IMR-90 (cell line): ENCODE results near the gene CDH2. TPM values are rescaled to one million over a fixed set of nuclear protein-coding genes. Genes with fewer than 3 reads are reported as not detected.

Experiments used
- ATAC-seq: fragments of 200-7000 bp; cut with Tn5 transposase; 2 replicates; pipeline ENCODE4 v1.9.1; 2020; ENCODE audit warnings: low read depth, mild to moderate bottlenecking, moderate library complexity
- BruUV-seq: library from RNA; stranded (reverse); fragments of 400-500 nt; replicated peaks from 2 replicates; lab custom pipeline; 2021; lab: Mats Ljungman, UMichigan
- CTCF ChIA-PET: fragments of 300-600 bp; formaldehyde crosslinking; extraction: SDS; loops from one replicate; lab custom pipeline; 2021; ENCODE audit warnings: antibody characterized with exemption; lab: Yijun Ruan, JAX
- POLR2A ChIA-PET: fragments of 300-600 bp; sonication (Branson Sonifier 250); formaldehyde crosslinking; loops from one replicate; lab custom pipeline; 2022; ENCODE audit warnings: antibody characterized with exemption; ENCODE audit not compliant: unreplicated experiment; lab: Charles Lee
- DNase-seq: peaks from one replicate; pipeline ENCODE4 v3.0.0; 2013
- H2AFZ ChIP-seq: replicated peaks from 2 replicates; pipeline ENCODE3; 2013; ENCODE audit warnings: low read length, mild to moderate bottlenecking; ENCODE audit not compliant: poor library complexity
- H2AK5ac ChIP-seq: 2 replicates; pipeline ENCODE4 v1.6.1; 2013; ENCODE audit warnings: low read depth, low read length, inconsistent platforms
- H2AK9ac ChIP-seq: replicated peaks from 2 replicates; pipeline ENCODE3; 2013; ENCODE audit warnings: mild to moderate bottlenecking, low read depth, low read length, moderate library complexity; ENCODE audit not compliant: poor library complexity
- H2BK120ac ChIP-seq: 2 replicates; pipeline ENCODE4 v1.6.1; 2013; ENCODE audit warnings: low read depth, low read length, inconsistent platforms
- H2BK15ac ChIP-seq: 3 replicates; pipeline ENCODE4 v1.6.1; 2013; ENCODE audit warnings: low read depth, low read length, inconsistent platforms
- H2BK20ac ChIP-seq: 2 replicates; pipeline ENCODE4 v1.6.1; 2013; ENCODE audit warnings: low read depth, mild to moderate bottlenecking, inconsistent platforms, low read length, moderate library complexity
- H2BK5ac ChIP-seq: 2 replicates; pipeline ENCODE4 v1.6.1; 2013; ENCODE audit warnings: mild to moderate bottlenecking, low read depth, low read length, inconsistent platforms; ENCODE audit not compliant: poor library complexity, severe bottlenecking
- H3K14ac ChIP-seq: replicated peaks from 2 replicates; pipeline ENCODE4 v1.6.1; 2013; ENCODE audit warnings: low read depth, low read length, inconsistent platforms
- H3K18ac ChIP-seq: 2 replicates; pipeline ENCODE4 v1.6.1; 2013; ENCODE audit warnings: low read depth, low read length, control low read depth
- H3K23ac ChIP-seq: 2 replicates; pipeline ENCODE4 v1.6.1; 2013; ENCODE audit warnings: low read depth, low read length, inconsistent platforms
- H3K27ac ChIP-seq: 2 replicates; pipeline ENCODE4 v1.5.1; 2013; ENCODE audit warnings: mild to moderate bottlenecking, control low read depth, low read length; ENCODE audit not compliant: insufficient read depth
- H3K27me3 ChIP-seq: 2 replicates; pipeline ENCODE4 v1.6.1; 2013; ENCODE audit warnings: low read length; ENCODE audit not compliant: control insufficient read depth, insufficient read depth
- H3K36me3 ChIP-seq: 2 replicates; pipeline ENCODE4 v1.6.1; 2013; ENCODE audit warnings: low read length, mixed read lengths; ENCODE audit not compliant: control insufficient read depth, insufficient read depth
- H3K4ac ChIP-seq: 2 replicates; pipeline ENCODE4 v1.6.1; 2013; ENCODE audit warnings: low read depth, low read length, inconsistent platforms
- H3K4me1 ChIP-seq: 2 replicates; pipeline ENCODE4 v1.6.1; 2013; ENCODE audit warnings: low read length, mixed read lengths; ENCODE audit not compliant: control insufficient read depth, insufficient read depth
- H3K4me2 ChIP-seq: 2 replicates; pipeline ENCODE4 v1.6.1; 2013; ENCODE audit warnings: low read depth, mild to moderate bottlenecking, control low read depth, low read length, moderate library complexity
- H3K4me3 ChIP-seq: 2 replicates; pipeline ENCODE4 v1.5.1; 2013; ENCODE audit warnings: low read depth, mild to moderate bottlenecking, control low read depth, low read length, moderate library complexity; ENCODE audit not compliant: insufficient read depth
- H3K56ac ChIP-seq: 2 replicates; pipeline ENCODE4 v1.6.1; 2013; ENCODE audit warnings: low read length, inconsistent platforms; ENCODE audit not compliant: insufficient read depth; ENCODE audit errors: extremely low read depth
- H3K79me1 ChIP-seq, 2 experiments: 2 replicates each; pipeline ENCODE4 v1.6.1; 2013; ENCODE audit warnings: low read length in 2 of 2, inconsistent platforms in 1 of 2, low read depth in 1 of 2
- H3K9ac ChIP-seq: 2 replicates; pipeline ENCODE4 v1.6.1; 2013; ENCODE audit warnings: low read depth, low read length, control low read depth
- H3K9me1 ChIP-seq: 2 replicates; pipeline ENCODE4 v1.6.1; 2013; ENCODE audit warnings: low read length, inconsistent platforms; ENCODE audit not compliant: insufficient read depth
- H3K9me3 ChIP-seq: 2 replicates; pipeline ENCODE4 v1.6.1; 2013; ENCODE audit warnings: low read length; ENCODE audit not compliant: control insufficient read depth, insufficient read depth
- H4K20me1 ChIP-seq: 2 replicates; pipeline ENCODE4 v1.6.1; 2013; ENCODE audit warnings: low read length, inconsistent platforms; ENCODE audit not compliant: insufficient read depth
- H4K5ac ChIP-seq: 2 replicates; pipeline ENCODE4 v1.6.1; 2013; ENCODE audit warnings: mild to moderate bottlenecking, low read depth, low read length, control low read depth
- H4K8ac ChIP-seq, 2 experiments: 2 replicates each; pipeline ENCODE4 v1.6.1; 2013; ENCODE audit warnings: low read depth in 2 of 2, low read length in 2 of 2, control low read depth in 1 of 2, inconsistent platforms in 1 of 2
- H4K91ac ChIP-seq: 2 replicates; pipeline ENCODE4 v1.6.1; 2013; ENCODE audit warnings: low read depth, low read length, inconsistent platforms; ENCODE audit not compliant: insufficient read depth
- MXI1 ChIP-seq: IDR thresholded peaks from 2 replicates; pipeline ENCODE4 v1.6.1; 2012; ENCODE audit warnings: low read depth, mild to moderate bottlenecking, low read length, moderate library complexity, borderline replicate concordance
- NFE2L2 ChIP-seq: fragments of 150-350 bp; IDR thresholded peaks from 2 replicates; pipeline ENCODE4 v1.6.1; 2016; ENCODE audit warnings: low read depth, mild to moderate bottlenecking, low read length
- WGBS, 2 experiments: methylation state at CpG; one replicate each; pipeline versions ENCODE4 v1.1.5 to v1.1.7; 2013; ENCODE audit warnings: missing lambda C conversion rate in 2 of 2; ENCODE audit not compliant: insufficient read length in 1 of 2; ENCODE audit errors: extremely low coverage in 2 of 2; 5-methylcytosine and 5-hydroxymethylcytosine counted together
- dilution Hi-C: fragments of 300-500 bp; cut with HindIII; formaldehyde crosslinking; loops from one replicate; pipeline ENCODE4 v1.14.3; 2018; ENCODE audit warnings: low sequenced_read_pairs; ENCODE audit not compliant: unreplicated experiment
- in situ Hi-C: fragments of 300-500 bp; cut with MboI; formaldehyde crosslinking; loops from 3 replicates; pipeline ENCODE4 v1.14.3; 2019; ENCODE audit warnings: low sequenced_read_pairs, inconsistent platforms, mixed read lengths
- intact Hi-C: fragments of 100-400 bp; cut with micrococcal nuclease; formaldehyde crosslinking; loops from 2 replicates; pipeline ENCODE4 v1.10.0; 2022
- polyA plus RNA-seq, 3 experiments: library from polyadenylated mRNA; depleted of rRNA; stranded (reverse); fragments of >200 nt; gene quantifications; 2 replicates each; pipeline ENCODE4 v1.2.3, GENCODE V29; 2012; ENCODE audit warnings: low replicate concordance in 1 of 3
- total RNA-seq: library from RNA; depleted of rRNA; stranded (reverse); fragments of >200 nt; gene quantifications from 2 replicates; pipeline ENCODE4 v1.2.3, GENCODE V29; 2012

Gene CDH2
- total and polyA plus RNA-seq, 2 of the 4 experiments (the other 2 are of a cell fraction) = 55.6 to 111 TPM

DNA sequence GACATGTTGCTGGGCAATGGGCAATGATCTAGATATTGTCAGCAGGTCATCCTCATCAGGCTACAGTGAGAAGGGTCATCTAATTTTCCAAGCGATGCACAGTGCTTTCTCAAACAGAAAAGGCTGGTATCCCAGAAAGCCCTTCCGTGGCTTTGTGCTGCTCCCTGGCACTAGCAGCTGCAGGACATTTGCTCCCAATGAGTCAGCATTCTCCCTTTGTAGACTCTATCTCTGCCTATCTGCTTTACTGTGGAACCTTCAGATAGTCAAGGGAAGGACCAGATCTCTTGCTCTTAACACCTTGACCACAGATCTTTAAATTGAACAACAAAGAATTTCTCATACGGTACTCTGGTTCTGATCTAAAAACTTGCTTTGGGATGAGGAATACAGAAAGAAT lies 101.4 kb downstream of the CDH2 start:
- H3K9me1 ChIP-seq = peaks cover 1% of the 10 kb centered on the region; the same call in 1 of the 2 replicates
- no peak overlapping the region for H3K56ac ChIP-seq
- ChIA-PET POLR2A (no interaction called here), CTCF (interaction anchor here (0.6 kb wide), 1 partner anchor 58 kb away, joined by 3 read pairs; no protein-coding TSS in a partner anchor)
- TF ChIP-seq MXI1 (no peak), NFE2L2 (peak; percentile 73; the same call in 1 of the 2 replicates)
- H2BK20ac ChIP-seq = peak overlapping the region; percentile 64
- peak overlapping the region; percentile 81; the same call in 1 of the 2 replicates for H2AK5ac ChIP-seq
- H3K4me1 ChIP-seq = peaks cover 12% of the 10 kb centered on the region
- H3K27ac ChIP-seq = no peak overlapping the region
- H4K20me1 ChIP-seq = no peaks in the 10 kb centered on the region
- dilution Hi-C loops = no loop called here
- no peak overlapping the region for H3K4me2 ChIP-seq
- H3K27me3 ChIP-seq = no peaks in the 10 kb centered on the region
- peak overlapping the region; percentile 60; the same call in 1 of the 2 replicates for H2BK120ac ChIP-seq
- in situ Hi-C loops = no loop called here
- intact Hi-C loops = no loop called here
- H3K9me3 ChIP-seq = no peaks in the 10 kb centered on the region
- DNase-seq (no peak), ATAC-seq (peak; percentile 74)
- H4K8ac ChIP-seq = peak overlapping the region in 1 of 2 experiments; percentile 46; a peak in 1 of 4 replicates
- no peaks in the 10 kb centered on the region for H3K36me3 ChIP-seq
- no peak overlapping the region for H3K4me3 ChIP-seq
- peak overlapping the region; percentile 30 for H2BK5ac ChIP-seq
- peaks cover 10 to 38% of the 10 kb centered on the region in 2 experiments for H3K79me1 ChIP-seq
- H3K14ac ChIP-seq = peak overlapping the region; percentile 60; the same call in 1 of the 2 replicates
- H4K5ac ChIP-seq = peak overlapping the region; percentile 38; the same call in 1 of the 2 replicates
- no peak overlapping the region for H3K9ac ChIP-seq
- WGBS, 2 experiments = no CpG with 5 or more reads among the region's 3 CpGs
- H3K18ac ChIP-seq = peak overlapping the region; percentile 48; the same call in 1 of the 2 replicates
- peak overlapping the region; percentile 45; the same call in 1 of the 3 replicates for H2BK15ac ChIP-seq
- no peak overlapping the region for H3K23ac ChIP-seq
- no peak overlapping the region for H2AFZ ChIP-seq
- peak overlapping the region; percentile 24 for H3K4ac ChIP-seq
- H4K91ac ChIP-seq = 0 out of 2 replicates have a peak overlapping the region, but pooled peaks have one; percentile 14
- BruUV-seq = no TSS peak
- no peak overlapping the region for H2AK9ac ChIP-seq
